IMR-90 (cell line): ENCODE data around the gene ZNF486. TPM values are rescaled to one million over a fixed set of nuclear protein-coding genes. Genes with fewer than 3 reads are reported as not detected.

Experiments
- ATAC-seq: fragments of 200-7000 bp; cut with Tn5 transposase; 2 replicates; pipeline ENCODE4 v1.9.1; 2020; ENCODE audit warnings: low read depth, mild to moderate bottlenecking, moderate library complexity
- BruUV-seq: library from RNA; stranded (reverse); fragments of 400-500 nt; replicated peaks from 2 replicates; lab custom pipeline; 2021; lab: Mats Ljungman, UMichigan
- CTCF ChIA-PET: fragments of 300-600 bp; formaldehyde crosslinking; extraction: SDS; loops from one replicate; lab custom pipeline; 2021; ENCODE audit warnings: antibody characterized with exemption; lab: Yijun Ruan, JAX
- POLR2A ChIA-PET: fragments of 300-600 bp; sonication (Branson Sonifier 250); formaldehyde crosslinking; loops from one replicate; lab custom pipeline; 2022; ENCODE audit warnings: antibody characterized with exemption; ENCODE audit not compliant: unreplicated experiment; lab: Charles Lee
- DNase-seq: peaks from one replicate; pipeline ENCODE4 v3.0.0; 2013
- H2AFZ ChIP-seq: replicated peaks from 2 replicates; pipeline ENCODE3; 2013; ENCODE audit warnings: low read length, mild to moderate bottlenecking; ENCODE audit not compliant: poor library complexity
- H2AK5ac ChIP-seq: 2 replicates; pipeline ENCODE4 v1.6.1; 2013; ENCODE audit warnings: low read depth, low read length, inconsistent platforms
- H2AK9ac ChIP-seq: replicated peaks from 2 replicates; pipeline ENCODE3; 2013; ENCODE audit warnings: mild to moderate bottlenecking, low read depth, low read length, moderate library complexity; ENCODE audit not compliant: poor library complexity
- H2BK120ac ChIP-seq: 2 replicates; pipeline ENCODE4 v1.6.1; 2013; ENCODE audit warnings: low read depth, low read length, inconsistent platforms
- H2BK15ac ChIP-seq: 3 replicates; pipeline ENCODE4 v1.6.1; 2013; ENCODE audit warnings: low read depth, low read length, inconsistent platforms
- H2BK20ac ChIP-seq: 2 replicates; pipeline ENCODE4 v1.6.1; 2013; ENCODE audit warnings: low read depth, mild to moderate bottlenecking, inconsistent platforms, low read length, moderate library complexity
- H2BK5ac ChIP-seq: 2 replicates; pipeline ENCODE4 v1.6.1; 2013; ENCODE audit warnings: mild to moderate bottlenecking, low read depth, low read length, inconsistent platforms; ENCODE audit not compliant: poor library complexity, severe bottlenecking
- H3K14ac ChIP-seq: replicated peaks from 2 replicates; pipeline ENCODE4 v1.6.1; 2013; ENCODE audit warnings: low read depth, low read length, inconsistent platforms
- H3K18ac ChIP-seq: 2 replicates; pipeline ENCODE4 v1.6.1; 2013; ENCODE audit warnings: low read depth, low read length, control low read depth
- H3K23ac ChIP-seq: 2 replicates; pipeline ENCODE4 v1.6.1; 2013; ENCODE audit warnings: low read depth, low read length, inconsistent platforms
- H3K27ac ChIP-seq: 2 replicates; pipeline ENCODE4 v1.5.1; 2013; ENCODE audit warnings: mild to moderate bottlenecking, control low read depth, low read length; ENCODE audit not compliant: insufficient read depth
- H3K27me3 ChIP-seq: 2 replicates; pipeline ENCODE4 v1.6.1; 2013; ENCODE audit warnings: low read length; ENCODE audit not compliant: control insufficient read depth, insufficient read depth
- H3K36me3 ChIP-seq: 2 replicates; pipeline ENCODE4 v1.6.1; 2013; ENCODE audit warnings: low read length, mixed read lengths; ENCODE audit not compliant: control insufficient read depth, insufficient read depth
- H3K4ac ChIP-seq: 2 replicates; pipeline ENCODE4 v1.6.1; 2013; ENCODE audit warnings: low read depth, low read length, inconsistent platforms
- H3K4me1 ChIP-seq: 2 replicates; pipeline ENCODE4 v1.6.1; 2013; ENCODE audit warnings: low read length, mixed read lengths; ENCODE audit not compliant: control insufficient read depth, insufficient read depth
- H3K4me2 ChIP-seq: 2 replicates; pipeline ENCODE4 v1.6.1; 2013; ENCODE audit warnings: low read depth, mild to moderate bottlenecking, control low read depth, low read length, moderate library complexity
- H3K4me3 ChIP-seq: 2 replicates; pipeline ENCODE4 v1.5.1; 2013; ENCODE audit warnings: low read depth, mild to moderate bottlenecking, control low read depth, low read length, moderate library complexity; ENCODE audit not compliant: insufficient read depth
- H3K56ac ChIP-seq: 2 replicates; pipeline ENCODE4 v1.6.1; 2013; ENCODE audit warnings: low read length, inconsistent platforms; ENCODE audit not compliant: insufficient read depth; ENCODE audit errors: extremely low read depth
- H3K79me1 ChIP-seq, 2 experiments: 2 replicates each; pipeline ENCODE4 v1.6.1; 2013; ENCODE audit warnings: low read length in 2 of 2, inconsistent platforms in 1 of 2, low read depth in 1 of 2
- H3K9ac ChIP-seq: 2 replicates; pipeline ENCODE4 v1.6.1; 2013; ENCODE audit warnings: low read depth, low read length, control low read depth
- H3K9me1 ChIP-seq: 2 replicates; pipeline ENCODE4 v1.6.1; 2013; ENCODE audit warnings: low read length, inconsistent platforms; ENCODE audit not compliant: insufficient read depth
- H3K9me3 ChIP-seq: 2 replicates; pipeline ENCODE4 v1.6.1; 2013; ENCODE audit warnings: low read length; ENCODE audit not compliant: control insufficient read depth, insufficient read depth
- H4K20me1 ChIP-seq: 2 replicates; pipeline ENCODE4 v1.6.1; 2013; ENCODE audit warnings: low read length, inconsistent platforms; ENCODE audit not compliant: insufficient read depth
- H4K5ac ChIP-seq: 2 replicates; pipeline ENCODE4 v1.6.1; 2013; ENCODE audit warnings: mild to moderate bottlenecking, low read depth, low read length, control low read depth
- H4K8ac ChIP-seq, 2 experiments: 2 replicates each; pipeline ENCODE4 v1.6.1; 2013; ENCODE audit warnings: low read depth in 2 of 2, low read length in 2 of 2, control low read depth in 1 of 2, inconsistent platforms in 1 of 2
- H4K91ac ChIP-seq: 2 replicates; pipeline ENCODE4 v1.6.1; 2013; ENCODE audit warnings: low read depth, low read length, inconsistent platforms; ENCODE audit not compliant: insufficient read depth
- BHLHE40 ChIP-seq: fragments of 150-350 bp; IDR thresholded peaks from 2 replicates; pipeline ENCODE4 v1.6.1; 2016; ENCODE audit warnings: mild to moderate bottlenecking, low read depth, low read length
- CEBPB ChIP-seq: IDR thresholded peaks from 2 replicates; pipeline ENCODE4 v1.6.1; 2012; ENCODE audit warnings: low read depth, low read length, improper control_type of control experiment
- CTCF ChIP-seq: conservative IDR thresholded peaks from 2 replicates; pipeline ENCODE4 v1.5.1; 2012; ENCODE audit warnings: mild to moderate bottlenecking, low read depth, low read length, improper control_type of control experiment
- ELK1 ChIP-seq: fragments of 150-350 bp; IDR thresholded peaks from 2 replicates; pipeline ENCODE4 v1.6.1; 2016; ENCODE audit warnings: low read depth, mild to moderate bottlenecking, low read length, moderate library complexity, borderline replicate concordance
- FOS ChIP-seq: fragments of 150-350 bp; IDR thresholded peaks from 2 replicates; pipeline ENCODE4 v1.6.1; 2016; ENCODE audit warnings: low read depth, low read length
- MAFK ChIP-seq: IDR thresholded peaks from 2 replicates; pipeline ENCODE4 v1.6.1; 2012; ENCODE audit warnings: low read depth, low read length, improper control_type of control experiment
- MAZ ChIP-seq: IDR thresholded peaks from 2 replicates; pipeline ENCODE4 v1.6.1; 2012; ENCODE audit warnings: low read depth, mild to moderate bottlenecking, low read length, improper control_type of control experiment, moderate library complexity, borderline replicate concordance
- MXI1 ChIP-seq: IDR thresholded peaks from 2 replicates; pipeline ENCODE4 v1.6.1; 2012; ENCODE audit warnings: low read depth, mild to moderate bottlenecking, low read length, moderate library complexity, borderline replicate concordance
- NFE2L2 ChIP-seq: fragments of 150-350 bp; IDR thresholded peaks from 2 replicates; pipeline ENCODE4 v1.6.1; 2016; ENCODE audit warnings: low read depth, mild to moderate bottlenecking, low read length
- POLR2A ChIP-seq: IDR thresholded peaks from 2 replicates; pipeline ENCODE4 v1.6.1; 2012; ENCODE audit warnings: mild to moderate bottlenecking, low read depth, low read length
- RAD21 ChIP-seq: IDR thresholded peaks from 2 replicates; pipeline ENCODE4 v1.6.1; 2012; ENCODE audit warnings: low read length, improper control_type of control experiment
- RFX5 ChIP-seq: IDR thresholded peaks from 2 replicates; pipeline ENCODE4 v1.8.0; 2012; ENCODE audit warnings: low read depth, mild to moderate bottlenecking, low read length, moderate library complexity
- SMC3 ChIP-seq: fragments of 150-350 bp; IDR thresholded peaks from 2 replicates; pipeline ENCODE4 v1.6.1; 2016; ENCODE audit warnings: low read depth, mild to moderate bottlenecking, antibody characterized with exemption, low read length, moderate library complexity
- USF2 ChIP-seq: fragments of 150-350 bp; IDR thresholded peaks from 2 replicates; pipeline ENCODE4 v1.6.1; 2017; ENCODE audit warnings: mild to moderate bottlenecking, antibody characterized with exemption, low read length, low read depth
- WGBS, 2 experiments: methylation state at CpG; one replicate each; pipeline versions ENCODE4 v1.1.5 to v1.1.7; 2013; ENCODE audit warnings: missing lambda C conversion rate in 2 of 2; ENCODE audit not compliant: insufficient read length in 1 of 2; ENCODE audit errors: extremely low coverage in 2 of 2; 5-methylcytosine and 5-hydroxymethylcytosine counted together
- dilution Hi-C: fragments of 300-500 bp; cut with HindIII; formaldehyde crosslinking; loops from one replicate; pipeline ENCODE4 v1.14.3; 2018; ENCODE audit warnings: low sequenced_read_pairs; ENCODE audit not compliant: unreplicated experiment
- in situ Hi-C: fragments of 300-500 bp; cut with MboI; formaldehyde crosslinking; loops from 3 replicates; pipeline ENCODE4 v1.14.3; 2019; ENCODE audit warnings: low sequenced_read_pairs, inconsistent platforms, mixed read lengths
- intact Hi-C: fragments of 100-400 bp; cut with micrococcal nuclease; formaldehyde crosslinking; loops from 2 replicates; pipeline ENCODE4 v1.10.0; 2022
- polyA plus RNA-seq, 3 experiments: library from polyadenylated mRNA; depleted of rRNA; stranded (reverse); fragments of >200 nt; gene quantifications; 2 replicates each; pipeline ENCODE4 v1.2.3, GENCODE V29; 2012; ENCODE audit warnings: low replicate concordance in 1 of 3
- total RNA-seq: library from RNA; depleted of rRNA; stranded (reverse); fragments of >200 nt; gene quantifications from 2 replicates; pipeline ENCODE4 v1.2.3, GENCODE V29; 2012

The ZNF486 gene
- total and polyA plus RNA-seq, 2 of the 4 experiments (the other 2 are of a cell fraction), result 2.2 to 4.1 TPM

GRCh38 chr19:20243629-20244028 is 76.6 kb downstream of the ZNF486 start:
- H3K4me1 ChIP-seq, result no peaks in the 10 kb centered on the region
- H3K79me1 ChIP-seq, result no peaks in the 10 kb centered on the region
- no peak overlapping the region for H3K14ac ChIP-seq
- H3K23ac ChIP-seq, result no peak overlapping the region
- in situ Hi-C loops, result no loop called here
- H2BK120ac ChIP-seq, result no peak overlapping the region
- no peak overlapping the region for H2BK5ac ChIP-seq
- no peaks in the 10 kb centered on the region for H3K9me1 ChIP-seq
- no peak for TF ChIP-seq SMC3
- no peak for TF ChIP-seq CEBPB
- TF ChIP-seq MAZ, result no peak
- no peak for TF ChIP-seq CTCF
- no peak for TF ChIP-seq USF2
- TF ChIP-seq RAD21, result no peak
- no peak for TF ChIP-seq FOS
- TF ChIP-seq MXI1, result no peak
- TF ChIP-seq NFE2L2, result no peak
- no peak for TF ChIP-seq RFX5
- TF ChIP-seq BHLHE40, result no peak
- TF ChIP-seq MAFK, result no peak
- no peak for TF ChIP-seq POLR2A
- no peak for TF ChIP-seq ELK1
- BruUV-seq, result no TSS peak
- dilution Hi-C loops, result no loop called here
- H2BK15ac ChIP-seq, result no peak overlapping the region
- peaks cover 7% of the 10 kb centered on the region for H3K9me3 ChIP-seq
- no peak overlapping the region for H4K8ac ChIP-seq
- WGBS, 2 experiments, result 60% methylated on average over 1 of the region's 4 CpGs; no CpG with 5 or more reads in 1 of the 2 experiments
- H3K4me2 ChIP-seq, result no peak overlapping the region
- no peak overlapping the region for H4K5ac ChIP-seq
- no peak overlapping the region for H3K18ac ChIP-seq
- H2AK5ac ChIP-seq, result no peak overlapping the region
- no peak overlapping the region for H3K27ac ChIP-seq
- intact Hi-C loops, result no loop called here
- H3K27me3 ChIP-seq, result no peaks in the 10 kb centered on the region
- H3K4ac ChIP-seq, result no peak overlapping the region
- H4K20me1 ChIP-seq, result no peaks in the 10 kb centered on the region
- H2AFZ ChIP-seq, result no peak overlapping the region
- no peak overlapping the region for H4K91ac ChIP-seq
- POLR2A ChIA-PET, result no interaction called here
- H3K36me3 ChIP-seq, result no peaks in the 10 kb centered on the region
- no peak overlapping the region for H3K56ac ChIP-seq
- CTCF ChIA-PET, result no interaction called here
- DNase-seq (no peak), ATAC-seq (no peak)
- H2AK9ac ChIP-seq, result no peak overlapping the region
- H3K9ac ChIP-seq, result no peak overlapping the region
- H2BK20ac ChIP-seq, result no peak overlapping the region
- H3K4me3 ChIP-seq, result no peak overlapping the region
